BJ (cell line): ENCODE results near the gene UQCRQ. TPM values are rescaled to one million over a fixed set of nuclear protein-coding genes. Genes with fewer than 3 reads are reported as not detected.

ENCODE experiments used
- CTCF ChIA-PET: fragments of 350-600 bp; formaldehyde crosslinking; extraction: SDS; loops from one replicate; lab custom pipeline; 2021; ENCODE audit warnings: antibody characterized with exemption, inconsistent platforms; lab: Yijun Ruan, JAX
- POLR2A ChIA-PET: fragments of 300-600 bp; sonication (Branson Sonifier 250); formaldehyde crosslinking; extraction: SDS; loops from one replicate; lab custom pipeline; 2021; ENCODE audit warnings: antibody characterized with exemption; lab: Charles Lee
- DNase-seq: peaks from one replicate; pipeline ENCODE4 v3.0.0-alpha.2; 2011; ENCODE audit warnings: low read depth
- H3K27me3 ChIP-seq: 2 replicates; pipeline ENCODE4 v1.6.0; 2011; ENCODE audit warnings: low read length; ENCODE audit not compliant: control insufficient read depth, insufficient read depth
- H3K36me3 ChIP-seq: 2 replicates; pipeline ENCODE4 v1.5.1; 2011; ENCODE audit warnings: low read length; ENCODE audit not compliant: control insufficient read depth, insufficient read depth
- H3K4me3 ChIP-seq: 2 replicates; pipeline ENCODE4 v1.5.1; 2011; ENCODE audit warnings: low read depth, mild to moderate bottlenecking, control low read depth, low read length
- CTCF ChIP-seq: IDR thresholded peaks from 2 replicates; pipeline ENCODE4 v1.5.1; 2011; ENCODE audit warnings: low read depth, mild to moderate bottlenecking, control low read depth, inconsistent platforms, low read length, moderate library complexity; ENCODE audit not compliant: insufficient read depth
- polyA plus RNA-seq: library from polyadenylated mRNA; depleted of rRNA; stranded (reverse); fragments of >200 nt; gene quantifications from 2 replicates; pipeline ENCODE4 v1.2.3, GENCODE V29; 2011

The UQCRQ gene
- polyA plus RNA-seq, 1 experiment: 289 TPM

- peaks cover 8% of the 10 kb centered on the region for H3K36me3 ChIP-seq
- H3K4me3 ChIP-seq: no peak overlapping the region
- no peak for DNase-seq
- TF ChIP-seq CTCF: no peak
- CTCF ChIA-PET: interaction anchor here (0.7 to 9.4 kb wide), 16 partner anchors 8 to 438 kb away, joined by 3 to 102 read pairs (median 11); partner anchors contain the start of genes GDF9, SHROOM1 and UQCRQ
- H3K27me3 ChIP-seq: no peaks in the 10 kb centered on the region
- POLR2A ChIA-PET: no interaction called here
Observed at GRCh38 chr5:132821350-132821749, 45.1 kb upstream of the UQCRQ start.

GRCh38 chr5:132821791-132822190 lies 44.7 kb upstream of the UQCRQ start:
- ChIA-PET POLR2A (no interaction called here), CTCF (interaction anchor here (0.9 to 9.4 kb wide), 10 partner anchors 7 to 439 kb away, joined by 3 to 102 read pairs (median 11); partner anchors contain the start of gene SHROOM1)
- Histone ChIP-seq H3K36me3 (peaks cover 9% of the 10 kb centered on the region), H3K4me3 (no peak overlapping the region), H3K27me3 (no peaks in the 10 kb centered on the region)
- TF ChIP-seq CTCF: no peak
- no peak for DNase-seq

- no peak for DNase-seq
- POLR2A ChIA-PET: no interaction called here
- CTCF ChIA-PET: interaction anchor here (1.2 to 1.3 kb wide), 2 partner anchors 72 to 297 kb away, joined by 3 read pairs; no protein-coding TSS in a partner anchor
- peaks cover 9% of the 10 kb centered on the region for H3K36me3 ChIP-seq
- no peak for TF ChIP-seq CTCF
- H3K4me3 ChIP-seq: no peak overlapping the region
- H3K27me3 ChIP-seq: no peaks in the 10 kb centered on the region
Observed at GRCh38 chr5:132822650-132823480, 43.6 kb upstream of the UQCRQ start.

- no peak for DNase-seq
- no peak overlapping the region for H3K4me3 ChIP-seq
- ChIA-PET CTCF (interaction anchor here (1.2 to 1.3 kb wide), 3 partner anchors 60 to 297 kb away, joined by 3 to 5 read pairs (median 3); no protein-coding TSS in a partner anchor), POLR2A (no interaction called here)
- H3K27me3 ChIP-seq: no peaks in the 10 kb centered on the region
- no peak for TF ChIP-seq CTCF
- peaks cover 9% of the 10 kb centered on the region for H3K36me3 ChIP-seq
Observed at GRCh38 chr5:132823481-132824050, 42.9 kb upstream of the UQCRQ start.

- CTCF ChIA-PET: interaction anchor here (1.2 to 1.3 kb wide), 3 partner anchors 59 to 298 kb away, joined by 3 to 5 read pairs (median 3); no protein-coding TSS in a partner anchor
- peaks cover 9% of the 10 kb centered on the region for H3K36me3 ChIP-seq
- no peak for DNase-seq
- TF ChIP-seq CTCF: no peak
- H3K4me3 ChIP-seq: no peak overlapping the region
- no peaks in the 10 kb centered on the region for H3K27me3 ChIP-seq
- POLR2A ChIA-PET: no interaction called here
Observed at GRCh38 chr5:132824426-132824825, 42.0 kb upstream of the UQCRQ start.
